Sigmoid colon (tissue), 4 donors: ENCODE measurements around the gene HECW1.

Source experiments
- POLR2A ChIP-seq, 2 donors: fragments of 450-650 bp; IDR thresholded peaks; one replicate each; pipeline ENCODE4 v1.6.1; 2016; ENCODE audit warnings: antibody characterized with exemption in 2 of 2, mild to moderate bottlenecking in 2 of 2, moderate library complexity in 2 of 2
- POLR2AphosphoS5 ChIP-seq, 4 donors: sonication (generic); formaldehyde crosslinking; IDR thresholded peaks; one replicate each; pipeline ENCODE4 v1.6.1; 2017; ENCODE audit warnings: antibody characterized with exemption in 4 of 4
- TF ChIP-seq, protein P1 (sequence below), 4 experiments: fragments of 450-650 bp in 3 of 4; fragments of 200-600 bp in 1 of 4; IDR thresholded peaks; one replicate each; pipeline ENCODE4 v1.5.1; 2016 to 2019; ENCODE audit warnings: antibody characterized with exemption in 4 of 4, mild to moderate bottlenecking in 3 of 4, moderate library complexity in 2 of 4

DNA sequence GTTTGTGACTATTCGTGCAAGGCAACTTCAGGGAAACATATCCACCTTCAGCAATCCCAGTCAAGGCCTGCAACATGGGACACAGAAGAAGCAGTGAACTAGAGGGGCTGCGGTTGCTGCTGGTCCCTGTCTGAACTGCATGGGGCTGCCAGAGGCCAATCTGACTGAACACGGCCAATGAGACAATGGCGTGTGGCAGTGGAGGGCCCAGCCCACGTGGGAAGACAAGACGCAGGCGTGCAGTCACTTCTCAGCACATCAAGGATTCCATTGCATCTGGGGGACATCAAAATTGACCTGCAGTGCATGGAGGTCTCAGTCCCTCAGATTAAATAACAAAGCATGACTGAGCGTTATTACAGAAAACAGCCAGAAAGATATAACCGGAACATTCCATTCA, 215.9 kb downstream of the HECW1 start:
- TF ChIP-seq, protein P1, sequence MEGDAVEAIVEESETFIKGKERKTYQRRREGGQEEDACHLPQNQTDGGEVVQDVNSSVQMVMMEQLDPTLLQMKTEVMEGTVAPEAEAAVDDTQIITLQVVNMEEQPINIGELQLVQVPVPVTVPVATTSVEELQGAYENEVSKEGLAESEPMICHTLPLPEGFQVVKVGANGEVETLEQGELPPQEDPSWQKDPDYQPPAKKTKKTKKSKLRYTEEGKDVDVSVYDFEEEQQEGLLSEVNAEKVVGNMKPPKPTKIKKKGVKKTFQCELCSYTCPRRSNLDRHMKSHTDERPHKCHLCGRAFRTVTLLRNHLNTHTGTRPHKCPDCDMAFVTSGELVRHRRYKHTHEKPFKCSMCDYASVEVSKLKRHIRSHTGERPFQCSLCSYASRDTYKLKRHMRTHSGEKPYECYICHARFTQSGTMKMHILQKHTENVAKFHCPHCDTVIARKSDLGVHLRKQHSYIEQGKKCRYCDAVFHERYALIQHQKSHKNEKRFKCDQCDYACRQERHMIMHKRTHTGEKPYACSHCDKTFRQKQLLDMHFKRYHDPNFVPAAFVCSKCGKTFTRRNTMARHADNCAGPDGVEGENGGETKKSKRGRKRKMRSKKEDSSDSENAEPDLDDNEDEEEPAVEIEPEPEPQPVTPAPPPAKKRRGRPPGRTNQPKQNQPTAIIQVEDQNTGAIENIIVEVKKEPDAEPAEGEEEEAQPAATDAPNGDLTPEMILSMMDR (IDR thresholded peaks at IDR 0.05) = no peak
- no peak for TF ChIP-seq POLR2A (IDR thresholded peaks at IDR 0.05)
- no peak for TF ChIP-seq POLR2AphosphoS5 (IDR thresholded peaks at IDR 0.05)
